NCI-H146 treated with DMSO at 0.1 percent for 48 hours (cell line): ENCODE results near the gene TAB3.

Experiments
- DNase-seq: peaks from one replicate; lab custom pipeline; 2025; ENCODE audit not compliant: unreplicated experiment; lab: John Stamatoyannopoulos, UW

Gene TAB3, protein sequence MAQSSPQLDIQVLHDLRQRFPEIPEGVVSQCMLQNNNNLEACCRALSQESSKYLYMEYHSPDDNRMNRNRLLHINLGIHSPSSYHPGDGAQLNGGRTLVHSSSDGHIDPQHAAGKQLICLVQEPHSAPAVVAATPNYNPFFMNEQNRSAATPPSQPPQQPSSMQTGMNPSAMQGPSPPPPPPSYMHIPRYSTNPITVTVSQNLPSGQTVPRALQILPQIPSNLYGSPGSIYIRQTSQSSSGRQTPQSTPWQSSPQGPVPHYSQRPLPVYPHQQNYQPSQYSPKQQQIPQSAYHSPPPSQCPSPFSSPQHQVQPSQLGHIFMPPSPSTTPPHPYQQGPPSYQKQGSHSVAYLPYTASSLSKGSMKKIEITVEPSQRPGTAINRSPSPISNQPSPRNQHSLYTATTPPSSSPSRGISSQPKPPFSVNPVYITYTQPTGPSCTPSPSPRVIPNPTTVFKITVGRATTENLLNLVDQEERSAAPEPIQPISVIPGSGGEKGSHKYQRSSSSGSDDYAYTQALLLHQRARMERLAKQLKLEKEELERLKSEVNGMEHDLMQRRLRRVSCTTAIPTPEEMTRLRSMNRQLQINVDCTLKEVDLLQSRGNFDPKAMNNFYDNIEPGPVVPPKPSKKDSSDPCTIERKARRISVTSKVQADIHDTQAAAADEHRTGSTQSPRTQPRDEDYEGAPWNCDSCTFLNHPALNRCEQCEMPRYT

DNA sequence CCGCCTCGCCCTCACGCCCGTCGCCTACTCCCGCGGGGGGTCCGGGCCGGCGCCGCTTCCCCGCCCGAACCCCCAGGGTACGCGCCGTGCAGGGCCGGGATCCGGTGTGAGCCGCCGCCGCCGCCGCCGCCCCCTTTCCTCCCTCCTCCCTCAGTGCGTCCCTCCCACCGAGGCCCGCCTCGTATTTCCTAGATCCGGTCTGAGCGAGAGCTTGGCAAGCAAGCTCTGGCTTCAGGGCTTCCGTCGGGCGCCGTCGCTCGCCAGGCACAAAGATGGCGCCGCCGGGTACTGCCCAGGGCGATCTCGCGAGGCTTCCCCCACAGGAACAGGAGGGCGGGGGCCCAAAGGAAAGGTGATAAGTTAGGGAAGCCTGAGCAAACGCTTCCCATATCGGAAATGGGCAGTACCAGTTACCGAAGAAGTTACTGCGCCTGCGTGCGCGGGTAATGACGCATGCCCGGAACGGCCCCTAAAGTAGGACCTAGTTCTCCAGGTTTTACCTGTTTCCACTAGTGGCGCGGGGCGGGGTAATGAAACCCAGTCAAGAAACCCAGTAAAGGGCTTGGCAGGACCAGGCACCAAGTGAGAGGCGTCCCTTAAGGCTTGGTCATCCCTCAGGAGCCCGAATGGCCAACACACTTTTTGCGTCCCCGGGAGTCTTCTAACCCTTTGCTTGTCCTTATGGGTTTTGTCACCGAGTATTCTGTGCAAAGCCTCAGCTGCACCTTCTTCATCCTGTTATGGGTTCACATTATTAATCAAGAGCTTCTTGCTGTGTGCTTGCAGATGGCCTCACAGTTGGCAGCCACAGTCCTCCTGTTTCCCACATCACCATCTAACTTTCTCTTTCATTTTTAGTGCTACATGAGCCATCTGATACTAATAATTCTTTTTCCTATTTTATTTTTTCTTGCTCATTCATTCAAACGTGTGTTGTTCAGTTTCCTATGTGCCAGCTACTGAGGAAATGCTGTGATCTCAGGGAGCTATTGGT, at the start of gene TAB3:
TAB3 (minus strand) TSS at position 108 of the 994 bp plus-strand sequence. CDS start 29,666 bp downstream, outside the sequence.
- peak; percentile 94 for DNase-seq

DNA sequence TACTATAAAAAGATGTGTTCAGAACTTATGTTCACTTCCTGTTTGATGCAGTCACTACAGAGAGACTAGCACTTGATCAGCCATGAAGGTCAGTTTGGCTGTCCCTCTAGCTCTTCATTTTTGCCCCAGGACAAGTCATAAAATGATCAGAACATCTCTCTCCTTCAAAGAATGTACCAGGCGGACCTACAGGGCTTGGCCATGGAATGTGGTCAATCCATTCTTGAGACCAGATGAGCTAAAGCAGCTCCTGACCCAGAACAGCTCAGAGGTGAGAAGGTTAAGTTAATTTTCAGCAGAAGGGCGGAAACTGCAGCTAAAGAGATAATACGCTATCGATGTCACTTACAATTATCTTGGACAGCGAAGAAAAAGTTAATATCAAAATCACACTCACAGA, 49.2 kb upstream of the TAB3 start:
- no peak for DNase-seq

DNA sequence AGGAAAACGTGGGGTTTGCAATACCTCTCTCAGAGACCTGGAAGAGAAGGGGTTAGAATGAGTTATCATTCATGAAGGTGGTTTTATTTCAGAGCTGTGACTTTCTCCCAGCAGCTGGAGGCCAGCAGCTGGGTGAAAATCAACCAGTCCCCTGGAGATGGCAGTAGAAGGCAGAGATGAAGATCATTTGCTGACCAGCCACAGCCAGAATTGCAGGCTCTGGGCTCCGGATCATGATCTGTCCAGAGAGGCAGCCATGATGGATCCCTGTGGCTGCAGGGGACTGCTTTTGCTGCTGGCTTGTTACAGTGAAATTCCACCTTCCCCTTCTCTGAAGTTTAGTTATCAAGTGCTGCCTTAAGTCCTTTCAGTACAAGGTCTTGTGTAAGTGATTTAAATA, 46.9 kb upstream of the TAB3 start:
- DNase-seq = no peak

DNA sequence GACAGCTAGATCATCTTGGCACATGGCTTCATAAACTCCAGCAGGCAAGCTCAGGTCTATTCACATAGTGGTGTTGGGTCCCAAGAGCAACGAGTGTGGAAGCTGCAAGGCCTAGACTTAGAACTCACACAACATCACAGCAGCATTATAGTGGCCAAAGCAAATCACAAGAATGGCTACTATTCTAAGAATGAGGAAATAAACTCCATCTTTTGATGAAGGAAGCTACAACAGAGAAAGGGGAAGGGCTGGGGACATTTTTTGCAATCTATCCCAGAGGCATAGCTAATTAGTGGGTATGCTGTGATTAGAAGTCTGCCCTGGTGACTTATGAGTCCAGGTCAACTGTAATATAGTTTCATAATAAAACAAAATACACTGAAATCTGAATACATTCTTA, 42.9 kb upstream of the TAB3 start:
- no peak for DNase-seq

DNA sequence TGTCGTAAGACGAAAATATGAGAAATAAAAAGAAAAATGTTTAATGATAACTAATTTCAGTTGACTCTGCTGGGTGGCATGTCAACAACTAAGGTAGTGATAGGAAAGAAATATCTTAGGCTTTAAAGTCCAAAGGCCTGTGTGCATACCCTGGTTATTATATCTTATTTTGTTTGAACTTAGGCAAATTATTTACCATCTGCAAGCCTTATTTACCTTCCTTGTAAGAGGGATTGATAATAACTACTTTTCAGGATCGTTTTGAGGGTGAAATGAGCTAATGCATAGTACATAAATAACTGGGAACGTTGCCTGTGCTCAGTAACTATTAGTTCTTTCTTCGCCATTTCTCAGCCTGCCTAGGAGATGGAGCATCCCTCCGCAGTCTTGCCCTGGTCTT, 41.6 kb upstream of the TAB3 start:
- no peak for DNase-seq

DNA sequence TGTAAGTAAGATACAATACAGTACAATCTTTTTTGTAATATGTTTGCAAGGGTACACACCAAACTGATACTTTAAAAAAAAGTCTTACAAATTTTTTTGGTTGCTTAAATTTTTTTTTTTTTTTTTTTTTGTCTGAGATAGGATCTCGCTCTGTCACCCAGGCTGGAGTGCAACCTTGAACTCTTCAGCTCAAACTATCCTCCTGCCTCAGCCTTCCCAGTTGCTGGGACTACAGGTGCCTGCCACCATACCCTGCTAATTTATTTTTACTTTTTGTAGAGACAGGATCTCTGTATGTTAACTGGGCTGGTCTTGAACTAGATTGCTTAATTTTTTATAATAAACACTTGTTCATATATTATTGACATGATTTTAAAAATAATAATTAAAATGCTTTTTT, 41.1 kb upstream of the TAB3 start:
- DNase-seq = no peak

DNA sequence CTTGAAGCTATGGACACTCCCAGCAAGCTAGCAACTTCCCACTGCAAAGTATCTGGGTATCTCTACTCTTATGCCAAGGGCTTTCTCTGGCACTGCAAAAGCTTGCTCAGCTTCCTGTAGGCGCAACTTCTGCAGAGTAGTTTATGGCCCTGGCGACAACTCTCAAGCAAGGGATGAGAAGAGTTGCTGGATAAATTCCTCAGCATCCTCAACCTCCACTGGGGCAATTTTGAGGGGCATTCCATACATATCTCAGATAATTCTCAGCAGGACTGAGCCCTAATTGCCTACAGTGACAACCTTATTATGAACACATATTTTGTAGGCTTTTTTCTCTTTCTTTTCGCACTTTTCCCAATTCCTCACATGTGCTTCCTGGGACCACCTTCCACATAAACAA, 31.2 kb upstream of the TAB3 start:
- no peak for DNase-seq

DNA sequence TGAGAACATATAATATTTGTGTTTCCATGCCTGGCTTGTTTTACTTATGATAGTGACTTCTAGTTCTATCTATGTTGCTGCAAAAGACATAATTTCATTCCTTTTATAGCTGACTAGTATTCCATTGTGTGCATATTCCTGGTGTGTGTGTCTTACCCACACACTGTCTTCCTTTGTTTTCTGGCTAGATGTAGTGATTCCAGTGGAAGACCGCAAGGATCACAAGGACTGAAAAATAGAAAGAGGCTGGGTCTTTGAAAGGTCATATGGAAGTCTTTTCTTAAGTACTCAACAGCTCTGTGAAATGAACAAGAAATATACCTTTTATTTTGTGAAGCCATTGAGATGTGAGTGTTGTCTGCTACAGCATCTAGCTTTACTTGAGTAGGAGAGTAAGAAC, 29.4 kb upstream of the TAB3 start:
- DNase-seq = no peak

DNA sequence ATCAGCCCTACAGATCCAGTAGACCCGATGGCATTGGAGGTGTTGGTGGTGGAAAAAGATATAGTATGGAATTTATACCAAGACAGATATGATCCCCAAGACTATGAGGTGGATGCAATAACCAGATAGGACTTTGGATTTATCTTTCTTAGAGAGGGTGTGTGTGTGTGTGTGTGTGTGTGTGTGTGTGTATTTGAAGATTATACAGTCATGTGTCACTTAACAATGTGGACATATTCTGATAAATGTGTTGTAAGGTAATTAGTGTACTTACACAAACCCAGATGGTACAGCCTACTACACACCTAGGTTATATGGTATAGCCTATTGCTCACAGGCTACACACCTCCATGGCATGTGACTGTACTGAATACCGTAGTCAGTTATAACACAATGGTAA, 24.4 kb upstream of the TAB3 start:
- no peak for DNase-seq

DNA sequence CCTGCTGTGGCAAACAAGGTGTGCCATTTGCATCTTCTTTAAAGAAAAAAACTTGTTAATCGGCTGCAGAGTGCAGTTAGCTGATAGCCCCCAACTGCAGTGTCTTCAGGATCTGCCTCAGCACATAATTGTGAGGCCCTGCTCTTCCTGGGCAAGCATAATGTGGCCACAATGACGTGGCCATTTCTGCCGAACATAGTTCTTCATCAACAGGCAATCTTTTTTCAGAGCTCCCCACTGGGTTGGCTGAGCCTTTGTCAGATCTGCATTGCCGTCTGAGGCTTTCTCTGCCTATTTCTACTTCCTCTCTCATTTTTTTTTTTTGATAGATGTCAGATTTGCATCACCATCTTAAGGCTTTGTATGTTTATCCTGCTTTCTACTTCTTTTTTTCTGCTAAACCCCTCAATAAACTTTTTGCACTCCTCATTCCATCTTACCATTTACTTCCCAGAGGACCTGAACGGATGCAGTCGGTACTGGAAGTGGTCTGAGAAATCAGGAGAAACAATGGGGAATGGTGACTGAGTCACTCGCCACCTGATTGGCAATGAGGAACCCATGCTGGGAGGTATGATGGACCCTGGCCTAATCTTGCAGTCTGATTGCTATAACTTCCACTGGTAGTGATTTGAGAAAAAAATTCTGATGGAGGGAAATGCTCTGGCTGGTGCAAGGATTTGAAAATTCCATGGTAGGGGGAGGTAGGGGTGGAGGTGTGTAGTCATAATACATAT, 21.2 kb upstream of the TAB3 start:
- no peak for DNase-seq

DNA sequence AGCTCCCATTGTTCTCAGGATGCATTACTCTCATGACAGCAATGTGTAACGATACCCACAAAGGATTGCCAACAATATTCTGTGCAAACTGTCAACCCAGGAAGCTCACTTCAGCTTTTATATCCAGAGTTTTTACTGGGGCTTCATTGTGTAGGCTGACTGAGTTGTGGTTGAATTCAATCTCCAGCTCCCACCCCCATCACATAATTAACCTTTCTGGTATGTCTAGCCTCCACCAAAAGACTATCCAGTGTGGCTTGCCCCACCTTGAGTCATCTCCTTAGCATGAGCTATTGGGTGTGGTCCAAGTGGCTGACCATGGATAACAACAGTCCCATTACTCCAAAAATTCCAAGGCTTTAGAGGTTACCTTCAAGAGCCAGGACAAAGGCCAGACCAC, 17.7 kb upstream of the TAB3 start:
- no peak for DNase-seq

DNA sequence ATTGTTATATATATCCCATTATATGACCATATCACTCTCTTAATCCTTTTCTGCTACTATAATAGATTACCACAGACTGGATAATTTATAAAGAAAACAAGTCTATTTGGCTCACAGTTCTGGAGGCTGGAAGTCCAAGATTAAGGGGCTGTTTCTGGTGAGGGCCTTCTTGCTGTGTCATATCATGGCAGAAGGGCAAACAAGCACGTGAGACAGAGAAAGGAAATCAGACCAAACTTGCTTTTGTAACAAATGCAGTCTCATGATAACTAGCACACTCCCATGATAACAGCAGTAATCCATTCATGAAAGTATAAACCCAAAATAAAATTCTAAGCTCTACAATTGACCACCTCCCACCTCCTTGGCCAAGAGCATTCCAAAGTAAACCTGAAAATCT, 16.3 kb upstream of the TAB3 start:
- DNase-seq = no peak

DNA sequence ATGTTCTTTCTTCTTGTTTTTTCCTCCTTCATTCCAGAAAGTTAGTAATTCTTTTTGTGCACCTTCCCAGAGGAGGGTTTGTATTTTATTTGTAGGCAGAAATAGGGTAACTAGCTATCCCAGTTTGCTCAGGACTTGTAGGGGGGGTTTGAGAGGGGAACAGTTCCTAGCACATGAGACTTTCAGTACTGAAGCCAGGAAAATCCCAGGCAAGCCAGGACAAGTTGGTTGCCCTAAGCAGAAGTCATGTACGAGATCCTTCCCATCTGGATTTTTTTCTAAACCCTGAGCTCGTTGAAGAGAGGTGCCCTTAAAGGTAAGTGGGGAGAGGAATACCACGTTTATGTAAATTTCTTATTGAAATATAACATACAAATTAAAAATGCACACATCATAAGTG, 15.6 kb upstream of the TAB3 start:
- DNase-seq = no peak

DNA sequence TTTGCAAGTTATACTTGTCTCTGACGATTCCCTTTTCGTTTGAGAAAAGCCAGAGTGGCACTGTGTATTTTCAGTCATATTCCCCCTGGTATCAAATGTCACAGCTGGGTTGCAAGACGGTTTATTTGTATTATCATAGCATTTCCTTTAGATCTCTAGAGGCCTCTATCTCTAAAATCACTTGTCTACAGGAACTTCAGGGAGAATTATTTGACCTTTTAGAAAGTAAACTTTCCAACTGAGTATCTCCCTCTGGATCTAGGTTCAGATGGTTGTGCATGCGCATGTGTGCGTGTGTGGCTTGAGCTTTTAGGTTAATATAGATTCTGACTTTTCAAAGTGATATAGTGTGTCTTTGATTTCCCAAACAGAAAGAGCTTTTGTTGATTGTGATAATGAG, 15.1 kb upstream of the TAB3 start:
- DNase-seq = no peak

DNA sequence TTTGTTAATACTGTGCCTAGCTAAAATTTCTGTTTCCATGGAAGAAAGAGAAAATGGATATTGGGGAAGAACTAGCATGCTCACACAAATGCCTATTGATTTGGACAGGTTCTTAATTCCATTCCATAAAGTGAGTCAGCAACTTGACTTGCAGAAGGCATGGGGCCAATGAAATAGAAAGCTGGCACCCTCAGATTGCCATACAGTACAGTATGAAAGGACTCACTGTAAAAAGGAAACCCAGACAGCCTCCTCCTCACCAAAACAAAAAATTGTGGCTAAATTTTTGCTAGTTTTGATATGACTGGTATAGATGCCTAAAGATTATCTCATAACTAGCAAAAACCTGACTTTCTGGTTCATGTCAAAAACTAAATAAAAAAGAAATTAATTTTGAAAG, 11.2 kb upstream of the TAB3 start:
- DNase-seq = no peak

DNA sequence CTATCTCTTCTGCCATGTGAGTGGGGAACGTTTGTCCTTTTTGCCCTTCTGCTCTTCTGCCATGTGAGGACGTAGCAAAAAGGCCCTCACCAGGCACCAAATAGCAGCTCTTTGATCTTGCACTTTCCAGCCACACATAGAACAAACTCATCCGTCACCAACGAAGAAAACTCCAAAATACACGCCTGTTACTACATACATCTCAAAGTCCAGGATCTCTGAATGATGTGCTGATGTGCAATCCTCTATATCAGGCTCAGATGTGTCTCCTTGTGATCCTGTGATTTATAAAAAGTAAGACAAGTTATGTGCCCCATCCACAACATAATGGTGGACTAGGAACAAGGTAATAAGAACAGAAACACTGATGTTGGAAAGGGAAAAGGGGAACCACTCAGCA, 9.8 kb upstream of the TAB3 start:
- no peak for DNase-seq

DNA sequence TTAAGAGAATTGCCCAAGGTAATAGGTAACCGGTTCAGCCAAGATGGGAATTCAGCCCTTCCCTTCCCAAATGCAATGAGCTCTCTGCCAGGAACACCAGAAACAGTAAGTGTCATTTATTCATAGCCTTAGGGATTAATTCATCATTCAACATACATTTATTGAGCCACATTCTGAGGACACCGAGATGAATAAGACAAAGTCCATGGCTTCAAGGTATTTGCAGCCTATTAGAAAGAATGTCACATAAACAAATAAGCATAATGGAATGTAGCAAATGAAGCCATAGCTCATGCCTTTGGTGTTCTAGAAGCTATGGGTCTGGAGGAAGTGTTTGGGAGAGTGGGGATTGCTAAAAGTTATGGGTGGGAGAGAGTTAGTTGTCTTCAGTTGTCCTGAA, 6.3 kb upstream of the TAB3 start:
- no peak for DNase-seq

DNA sequence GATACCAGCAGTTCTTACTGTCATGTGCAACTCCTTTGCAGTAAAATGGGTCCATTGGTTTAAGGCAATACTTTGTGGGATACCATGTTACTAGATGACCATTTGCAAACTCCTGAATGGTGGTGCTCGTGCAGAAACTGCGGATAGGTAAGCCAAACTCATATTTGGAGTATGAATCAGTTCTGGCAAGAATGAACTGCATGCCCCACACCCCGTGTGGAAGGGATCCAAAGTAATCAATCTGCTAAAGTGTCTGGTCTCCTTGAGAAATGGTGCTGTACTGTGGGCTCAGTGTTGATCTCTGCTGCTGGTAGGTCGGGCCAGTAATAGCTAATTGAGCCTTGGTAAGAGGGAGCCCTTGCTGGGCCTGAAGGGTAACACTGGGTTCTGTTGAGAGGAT, 4.2 kb upstream of the TAB3 start:
- no peak for DNase-seq

DNA sequence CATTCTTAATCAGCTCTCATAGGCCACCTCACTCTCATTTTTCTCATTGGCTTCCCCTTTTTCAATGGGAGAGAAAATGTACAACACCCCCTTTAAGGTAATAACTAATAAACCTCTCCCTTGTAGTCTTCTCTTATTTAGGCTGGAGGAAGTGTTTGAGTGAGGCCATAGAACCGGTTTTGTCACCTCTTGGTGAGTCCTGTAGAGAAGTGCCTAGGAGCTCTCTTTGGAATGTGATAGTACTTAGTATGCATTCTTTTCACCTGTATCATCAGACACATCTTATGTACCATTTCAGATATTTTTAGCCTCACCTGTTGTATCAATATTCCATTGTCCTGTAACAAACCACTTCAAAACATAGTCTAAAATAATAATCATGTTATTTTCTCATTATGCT, 3.5 kb upstream of the TAB3 start:
- no peak for DNase-seq

DNA sequence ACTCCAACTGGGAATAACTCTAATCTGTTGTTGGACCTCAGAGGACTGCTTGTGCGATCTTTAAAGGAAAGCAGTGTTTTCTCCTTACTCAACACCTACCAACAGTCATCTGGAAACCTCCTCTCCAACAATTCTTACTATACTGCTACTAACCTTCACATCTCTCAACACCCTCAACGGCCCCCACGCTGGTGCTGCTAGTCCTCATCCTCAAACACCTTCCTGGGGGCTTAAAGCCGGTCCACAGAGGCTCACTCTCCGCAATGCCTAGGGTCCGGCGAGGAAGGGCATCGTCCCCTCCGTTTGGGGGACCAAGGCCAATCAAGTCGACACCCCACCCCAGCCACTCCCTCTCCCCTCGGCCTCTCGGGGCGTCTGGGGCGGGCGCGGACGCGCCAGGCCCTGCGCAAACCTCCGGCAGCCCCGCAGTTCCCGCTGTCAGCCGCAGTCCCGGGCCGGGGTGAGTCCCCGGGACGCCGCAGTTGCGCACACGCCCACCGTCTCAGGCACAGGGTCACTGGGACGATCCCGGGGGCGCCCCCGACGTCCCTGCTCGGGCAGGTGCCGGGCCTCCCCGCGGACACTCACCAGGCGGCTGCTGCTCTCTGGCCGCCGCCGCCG, 418 bp downstream of the TAB3 start:
- DNase-seq = no peak
